ENCODE data around the gene RASGRP4. TPM values are rescaled to one million over a fixed set of nuclear protein-coding genes. Genes with fewer than 3 reads are reported as not detected.

RASGRP4 gene
- total and polyA plus RNA-seq, 8 donors, result 2.0 to 23.8 (median 2.8) TPM

- Histone ChIP-seq H3K9me3 (no peaks in the 10 kb centered on the region), H3K27ac (no peak overlapping the region), H3K4me3 (no peak overlapping the region), H3K4me1 (no peaks in the 10 kb centered on the region), H3K27me3 (no peaks in the 10 kb centered on the region), H3K36me3 (no peaks in the 10 kb centered on the region)
- DNase-seq (no peak), ATAC-seq (no peak)
- no peak for TF ChIP-seq CTCF (IDR thresholded peaks at IDR 0.05)
- intact Hi-C loops (cut with DNase I), result no loop called here
Observed at GRCh38 chr19:38449518-38449917, 23.5 kb upstream of the RASGRP4 start.

GRCh38 chr19:38448225-38448624 lies 22.2 kb upstream of the RASGRP4 start:
- H3K36me3 ChIP-seq, result no peaks in the 10 kb centered on the region
- H3K4me3 ChIP-seq, result no peak overlapping the region
- H3K9me3 ChIP-seq, result no peaks in the 10 kb centered on the region
- intact Hi-C loops (cut with DNase I), result no loop called here
- H3K4me1 ChIP-seq, result no peaks in the 10 kb centered on the region
- no peak for ATAC-seq
- no peaks in the 10 kb centered on the region for H3K27me3 ChIP-seq
- DNase-seq, result peak in 1 of 4 donors; percentile 65
- TF ChIP-seq CTCF (IDR thresholded peaks at IDR 0.05), result no peak
- H3K27ac ChIP-seq, result no peak overlapping the region

- no peak overlapping the region for H3K27ac ChIP-seq
- no peaks in the 10 kb centered on the region for H3K9me3 ChIP-seq
- ATAC-seq (no peak), DNase-seq (no peak)
- intact Hi-C loops (cut with DNase I), result no loop called here
- H3K36me3 ChIP-seq, result no peaks in the 10 kb centered on the region
- no peak for TF ChIP-seq CTCF (IDR thresholded peaks at IDR 0.05)
- no peak overlapping the region for H3K4me3 ChIP-seq
- H3K4me1 ChIP-seq, result no peaks in the 10 kb centered on the region
- H3K27me3 ChIP-seq, result peaks cover 0 to 10% of the 10 kb centered on the region in 2 donors
Observed at GRCh38 chr19:38445362-38445761, 19.3 kb upstream of the RASGRP4 start.

- H3K36me3 ChIP-seq, result no peaks in the 10 kb centered on the region
- H3K27me3 ChIP-seq, result peaks cover 0 to 10% of the 10 kb centered on the region in 2 donors
- TF ChIP-seq CTCF (IDR thresholded peaks at IDR 0.05), result no peak
- no peak overlapping the region for H3K4me3 ChIP-seq
- DNase-seq, result no peak
- no peak for ATAC-seq
- H3K4me1 ChIP-seq, result no peaks in the 10 kb centered on the region
- no peaks in the 10 kb centered on the region for H3K9me3 ChIP-seq
- intact Hi-C loops (cut with DNase I), result no loop called here
- no peak overlapping the region for H3K27ac ChIP-seq
Observed at GRCh38 chr19:38444026-38444425, 18.0 kb upstream of the RASGRP4 start.

GRCh38 chr19:38443458-38443999 lies 17.5 kb upstream of the RASGRP4 start:
- DNase-seq (peak in 1 of 4 donors; percentile 74), ATAC-seq (no peak)
- intact Hi-C loops (cut with DNase I), result no loop called here

More at GRCh38 chr19:38443458-38443999, 17.5 kb upstream of the RASGRP4 start:
- H3K9me3 ChIP-seq, result no peaks in the 10 kb centered on the region
- H3K4me1 ChIP-seq, result no peaks in the 10 kb centered on the region
- H3K27ac ChIP-seq, result no peak overlapping the region
- no peak overlapping the region for H3K4me3 ChIP-seq
- H3K27me3 ChIP-seq, result peaks cover 0 to 10% of the 10 kb centered on the region in 2 donors
- H3K36me3 ChIP-seq, result no peaks in the 10 kb centered on the region
- TF ChIP-seq CTCF (IDR thresholded peaks at IDR 0.05), result no peak

Measured in left lung (tissue), 10 donors.